ENCODE results near the gene RRM2.

Gene RRM2

GRCh38 chr2:10085668-10086059 is 36.9 kb upstream of the RRM2 start:
- no peak overlapping the region for H3K4me2 ChIP-seq (ENCODE audit: insufficient read depth, low read length)
- H3K79me2 ChIP-seq (ENCODE audit: insufficient read depth, low read length): no peaks in the 10 kb centered on the region
- no peaks in the 10 kb centered on the region for H3K9me3 ChIP-seq (ENCODE audit: insufficient read depth, low read length, severe bottlenecking)
- no peak overlapping the region for H3K27ac ChIP-seq (ENCODE audit: low read length)
- H3K27me3 ChIP-seq (ENCODE audit: insufficient read depth, low read length, poor library complexity): no peaks in the 10 kb centered on the region
- H4K20me1 ChIP-seq (ENCODE audit: insufficient read depth, low read length): no peaks in the 10 kb centered on the region
- TF ChIP-seq EZH2 (IDR thresholded peaks at IDR 0.05; ENCODE audit: borderline replicate concordance, low read depth, low read length, severe bottlenecking) (no peak), CTCF (IDR thresholded peaks at IDR 0.05; ENCODE audit: borderline replicate concordance, extremely low read depth, low read length, poor library complexity, severe bottlenecking) (no peak)
- DNase-seq: no peak
- H3K9ac ChIP-seq (ENCODE audit: low read depth, low read length): no peak overlapping the region
- no peaks in the 10 kb centered on the region for H3K36me3 ChIP-seq (ENCODE audit: insufficient read depth, low read length)
- no peak overlapping the region for H3K4me3 ChIP-seq (ENCODE audit: low read depth in 1 of 2, low read length in 2 of 2)
- ATAC-seq (ENCODE audit: insufficient read depth, low read depth): no peak
- no peak overlapping the region for H2AFZ ChIP-seq (ENCODE audit: low read depth, low read length)
- H3K4me1 ChIP-seq (ENCODE audit: insufficient read depth, low read length): peaks cover 7% of the 10 kb centered on the region

GRCh38 chr2:10086950-10087349 is 35.6 kb upstream of the RRM2 start:
- no peaks in the 10 kb centered on the region for H3K79me2 ChIP-seq (ENCODE audit: insufficient read depth, low read length)
- no peaks in the 10 kb centered on the region for H3K36me3 ChIP-seq (ENCODE audit: insufficient read depth, low read length)
- DNase-seq (no peak), ATAC-seq (ENCODE audit: insufficient read depth, low read depth) (no peak)
- H2AFZ ChIP-seq (ENCODE audit: low read depth, low read length): no peak overlapping the region
- no peak overlapping the region for H3K27ac ChIP-seq (ENCODE audit: low read length)
- no peaks in the 10 kb centered on the region for H3K9me3 ChIP-seq (ENCODE audit: insufficient read depth, low read length, severe bottlenecking)
- H3K27me3 ChIP-seq (ENCODE audit: insufficient read depth, low read length, poor library complexity): no peaks in the 10 kb centered on the region
- no peaks in the 10 kb centered on the region for H3K4me1 ChIP-seq (ENCODE audit: insufficient read depth, low read length)
- no peak for TF ChIP-seq CTCF (IDR thresholded peaks at IDR 0.05; ENCODE audit: borderline replicate concordance, extremely low read depth, low read length, poor library complexity, severe bottlenecking)
- no peak for TF ChIP-seq EZH2 (IDR thresholded peaks at IDR 0.05; ENCODE audit: borderline replicate concordance, low read depth, low read length, severe bottlenecking)
- no peak overlapping the region for H3K9ac ChIP-seq (ENCODE audit: low read depth, low read length)
- H3K4me3 ChIP-seq (ENCODE audit: low read depth in 1 of 2, low read length in 2 of 2): no peak overlapping the region
- no peaks in the 10 kb centered on the region for H4K20me1 ChIP-seq (ENCODE audit: insufficient read depth, low read length)
- H3K4me2 ChIP-seq (ENCODE audit: insufficient read depth, low read length): no peak overlapping the region

GRCh38 chr2:10087360-10087759 is 35.2 kb upstream of the RRM2 start:
- H3K4me1 ChIP-seq (ENCODE audit: insufficient read depth, low read length): no peaks in the 10 kb centered on the region
- no peak overlapping the region for H3K4me3 ChIP-seq (ENCODE audit: low read depth in 1 of 2, low read length in 2 of 2)
- H3K79me2 ChIP-seq (ENCODE audit: insufficient read depth, low read length): no peaks in the 10 kb centered on the region
- no peaks in the 10 kb centered on the region for H3K27me3 ChIP-seq (ENCODE audit: insufficient read depth, low read length, poor library complexity)
- H3K4me2 ChIP-seq (ENCODE audit: insufficient read depth, low read length): no peak overlapping the region
- TF ChIP-seq CTCF (IDR thresholded peaks at IDR 0.05; ENCODE audit: borderline replicate concordance, extremely low read depth, low read length, poor library complexity, severe bottlenecking) (no peak), EZH2 (IDR thresholded peaks at IDR 0.05; ENCODE audit: borderline replicate concordance, low read depth, low read length, severe bottlenecking) (no peak)
- H3K9me3 ChIP-seq (ENCODE audit: insufficient read depth, low read length, severe bottlenecking): no peaks in the 10 kb centered on the region
- no peaks in the 10 kb centered on the region for H4K20me1 ChIP-seq (ENCODE audit: insufficient read depth, low read length)
- no peak overlapping the region for H3K9ac ChIP-seq (ENCODE audit: low read depth, low read length)
- H3K36me3 ChIP-seq (ENCODE audit: insufficient read depth, low read length): no peaks in the 10 kb centered on the region
- ATAC-seq (ENCODE audit: insufficient read depth, low read depth): no peak
- H2AFZ ChIP-seq (ENCODE audit: low read depth, low read length): no peak overlapping the region
- no peak for DNase-seq
- H3K27ac ChIP-seq (ENCODE audit: low read length): no peak overlapping the region
